Activated CD4-positive, alpha-beta T cell treated with anti-CD3 and anti-CD28 coated beads for 36 hours (primary cell): ENCODE measurements around the gene RAD52. TPM values are rescaled to one million over a fixed set of nuclear protein-coding genes. Genes with fewer than 3 reads are reported as not detected.

Experiments used
- ATAC-seq: fragments of 200-7000 bp; cut with Tn5 transposase; one replicate; pipeline ENCODE4 v1.10.0; 2021; ENCODE audit warnings: mild to moderate bottlenecking, moderate library complexity
- CTCF ChIA-PET: fragments of 350-600 bp; sonication (Branson Sonifier 250); formaldehyde crosslinking; loops from one replicate; lab custom pipeline; 2021; ENCODE audit warnings: antibody characterized with exemption; lab: Charles Lee
- POLR2A ChIA-PET: fragments of 350-600 bp; sonication (Branson Sonifier 250); formaldehyde crosslinking; loops from one replicate; lab custom pipeline; 2021; ENCODE audit warnings: antibody characterized with exemption, inconsistent platforms; lab: Charles Lee
- DNase-seq: peaks from one replicate; pipeline ENCODE4 v3.0.0-alpha.2; 2020
- H3K27ac Mint-ChIP-seq: one replicate; pipeline ENCODE4 v1.8.0; 2021; ENCODE audit warnings: mixed read lengths
- H3K27me3 Mint-ChIP-seq: one replicate; pipeline ENCODE4 v1.8.0; 2021; ENCODE audit warnings: mixed read lengths
- H3K36me3 Mint-ChIP-seq: one replicate; pipeline ENCODE4 v1.8.0; 2021; ENCODE audit warnings: low read depth, mixed read lengths
- H3K4me1 Mint-ChIP-seq: one replicate; pipeline ENCODE4 v1.8.0; 2021; ENCODE audit warnings: mixed read lengths
- H3K4me3 Mint-ChIP-seq: one replicate; pipeline ENCODE4 v1.8.0; 2021; ENCODE audit warnings: mild to moderate bottlenecking, moderate library complexity, mixed read lengths
- H3K9me3 Mint-ChIP-seq: one replicate; pipeline ENCODE4 v1.8.0; 2021; ENCODE audit warnings: low read depth, mixed read lengths
- intact Hi-C, 2 experiments: fragments of 100-400 bp; cut with DNase I in 1 of 2; cut with micrococcal nuclease in 1 of 2; formaldehyde crosslinking; loops; one replicate each; pipeline versions ENCODE4 v1.14.2 to v1.15.1; 2022 to 2024; cut with DNase I, micrococcal nuclease
- total RNA-seq, 2 experiments: library from RNA; stranded (reverse); gene quantifications; one replicate each; pipeline ENCODE4 v1.2.3, GENCODE V29; 2021

Gene RAD52
- total RNA-seq, 2 experiments from 2014 or later, result 16.0 to 17.4 TPM

DNA sequence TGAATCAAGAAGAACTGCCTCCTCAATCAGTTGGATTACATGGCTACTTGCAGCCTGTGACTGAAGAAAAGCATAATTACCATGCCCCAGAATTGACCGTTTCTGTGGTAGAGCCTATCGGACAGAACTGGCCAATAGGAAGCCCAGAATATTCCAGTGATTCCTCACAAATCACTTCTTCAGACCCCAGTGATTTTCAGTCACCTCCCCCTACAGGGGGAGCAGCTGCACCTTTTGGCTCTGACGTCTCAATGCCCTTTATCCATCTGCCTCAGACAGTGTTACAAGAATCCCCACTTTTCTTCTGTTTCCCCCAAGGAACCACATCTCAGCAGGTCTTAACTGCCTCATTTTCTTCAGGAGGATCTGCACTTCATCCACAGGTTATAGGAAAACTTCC, 80.8 kb downstream of the RAD52 start:
- ChIA-PET CTCF (interaction anchor here (0.6 to 0.9 kb wide), 2 partner anchors 9 to 11 kb away, joined by 3 read pairs; no protein-coding TSS in a partner anchor), POLR2A (interaction anchor here (0.6 kb wide), 2 partner anchors 10 to 36 kb away, joined by 3 read pairs; no protein-coding TSS in a partner anchor)
- Mint-ChIP-seq H3K27ac (peak overlapping the region; percentile 26), H3K36me3 (peaks cover 33% of the 10 kb centered on the region), H3K4me1 (peaks cover 13% of the 10 kb centered on the region), H3K9me3 (no peaks in the 10 kb centered on the region), H3K27me3 (no peaks in the 10 kb centered on the region), H3K4me3 (no peak overlapping the region)
- ATAC-seq (no peak), DNase-seq (no peak)
- intact Hi-C loops, result no loop called here

DNA sequence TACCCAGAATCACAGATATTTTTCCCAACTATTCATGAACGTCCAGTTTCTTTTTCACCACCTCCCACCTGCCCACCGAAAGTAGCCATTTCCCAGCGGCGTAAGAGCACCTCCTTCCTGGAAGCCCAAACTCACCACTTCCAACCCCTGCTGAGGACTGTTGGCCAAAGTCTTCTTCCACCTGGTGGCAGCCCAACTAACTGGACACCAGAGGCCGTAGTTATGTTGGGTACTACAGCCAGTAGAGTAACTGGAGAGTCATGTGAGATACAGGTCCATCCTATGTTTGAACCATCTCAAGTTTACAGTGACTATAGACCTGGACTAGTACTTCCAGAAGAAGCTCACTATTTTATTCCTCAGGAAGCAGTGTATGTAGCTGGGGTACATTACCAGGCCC, 81.6 kb downstream of the RAD52 start:
- ChIA-PET POLR2A (interaction anchor here (0.6 kb wide), 2 partner anchors 10 to 35 kb away, joined by 3 read pairs; no protein-coding TSS in a partner anchor), CTCF (interaction anchor here (1.0 kb wide), 1 partner anchor 10 kb away, joined by 4 read pairs; no protein-coding TSS in a partner anchor)
- Mint-ChIP-seq H3K36me3 (peaks cover 35% of the 10 kb centered on the region), H3K4me3 (no peak overlapping the region), H3K4me1 (peaks cover 13% of the 10 kb centered on the region), H3K27ac (no peak overlapping the region), H3K9me3 (no peaks in the 10 kb centered on the region), H3K27me3 (no peaks in the 10 kb centered on the region)
- no peak for DNase-seq
- no peak for ATAC-seq
- intact Hi-C loops, result no loop called here

DNA sequence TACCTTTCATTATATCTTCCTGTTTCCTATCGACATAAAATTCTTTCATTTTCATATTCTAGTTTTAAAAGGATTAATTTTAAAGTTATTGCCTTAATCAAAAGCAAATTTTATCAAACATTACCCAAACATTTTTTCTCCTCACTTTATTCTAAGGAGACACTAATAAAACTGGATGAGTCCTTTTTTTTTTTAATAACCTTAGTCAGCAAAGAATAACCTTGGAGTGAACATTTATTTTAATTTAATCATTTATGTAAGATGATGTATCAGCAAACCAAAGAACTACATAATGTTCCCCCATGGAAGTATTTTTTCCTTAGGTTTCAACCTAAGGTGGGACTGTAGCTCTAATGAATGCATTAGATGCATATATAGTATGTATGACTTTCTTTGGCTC, 83.9 kb downstream of the RAD52 start:
- H3K27ac Mint-ChIP-seq, result no peak overlapping the region
- H3K4me1 Mint-ChIP-seq, result peaks cover 15% of the 10 kb centered on the region
- no peak overlapping the region for H3K4me3 Mint-ChIP-seq
- no peak for ATAC-seq
- intact Hi-C loops, result no loop called here
- no peaks in the 10 kb centered on the region for H3K9me3 Mint-ChIP-seq
- H3K27me3 Mint-ChIP-seq, result no peaks in the 10 kb centered on the region
- CTCF ChIA-PET, result interaction anchor here (0.6 to 1.8 kb wide), 5 partner anchors 8 to 290 kb away, joined by 3 to 6 read pairs (median 3); no protein-coding TSS in a partner anchor
- peaks cover 42% of the 10 kb centered on the region for H3K36me3 Mint-ChIP-seq
- POLR2A ChIA-PET, result no interaction called here
- DNase-seq, result no peak

DNA sequence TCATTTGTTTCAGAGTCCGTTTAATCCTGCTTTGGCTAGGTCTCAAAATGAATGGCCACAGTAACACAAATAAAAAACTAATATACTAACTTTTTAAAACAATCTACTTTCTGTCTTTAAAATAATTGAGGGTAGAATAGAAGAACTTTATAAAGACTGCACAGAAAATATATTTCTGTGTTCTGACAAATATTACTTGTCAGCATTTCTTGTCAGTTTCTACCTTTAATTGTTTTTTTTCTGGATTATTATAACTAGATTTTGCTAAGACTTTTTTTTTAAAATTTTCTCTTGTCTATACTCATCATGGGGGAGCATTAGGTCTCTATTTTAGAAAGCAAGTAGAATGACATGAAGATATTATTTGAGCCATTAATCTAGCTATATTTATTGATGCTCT, 86.2 kb downstream of the RAD52 start:
- Mint-ChIP-seq H3K36me3 (peaks cover 47% of the 10 kb centered on the region), H3K27ac (no peak overlapping the region), H3K9me3 (no peaks in the 10 kb centered on the region), H3K4me3 (no peak overlapping the region), H3K4me1 (peaks cover 1% of the 10 kb centered on the region), H3K27me3 (no peaks in the 10 kb centered on the region)
- CTCF ChIA-PET, result interaction anchor here (1.2 kb wide), 1 partner anchor 9 kb away, joined by 3 read pairs; no protein-coding TSS in a partner anchor
- intact Hi-C loops, result no loop called here
- ATAC-seq, result no peak
- DNase-seq, result no peak
- POLR2A ChIA-PET, result no interaction called here

DNA sequence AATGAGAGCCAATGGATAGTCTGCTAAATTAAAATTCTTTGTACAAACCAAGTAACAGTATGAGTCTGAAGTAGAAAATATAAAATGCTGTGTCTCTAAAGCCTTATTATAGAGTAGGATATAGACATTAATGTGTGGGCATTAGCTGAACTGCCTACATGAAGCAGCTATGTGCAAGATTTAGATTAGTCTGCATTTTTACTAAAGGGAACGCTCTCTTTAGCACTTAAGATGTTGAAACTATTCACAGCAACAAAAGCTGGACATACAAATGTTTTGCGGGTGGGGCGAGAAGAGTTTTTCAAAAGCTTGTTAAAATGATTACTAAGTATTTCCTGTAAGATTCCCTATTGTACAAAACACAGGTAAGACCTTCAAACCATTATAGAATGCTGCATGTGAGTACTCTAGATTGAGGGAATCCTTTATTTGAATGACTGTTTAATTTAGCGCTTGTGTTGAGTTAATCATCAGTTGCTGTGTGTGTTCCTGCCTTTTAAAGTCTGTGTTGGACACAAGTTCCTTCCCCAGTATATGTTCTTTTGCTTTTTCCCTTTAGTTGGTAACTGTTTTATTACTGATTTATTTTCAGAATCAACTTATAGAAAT, 87.1 kb downstream of the RAD52 start:
- Mint-ChIP-seq H3K4me1 (peaks cover 5% of the 10 kb centered on the region), H3K4me3 (no peak overlapping the region), H3K27me3 (no peaks in the 10 kb centered on the region), H3K27ac (no peak overlapping the region), H3K36me3 (peaks cover 49% of the 10 kb centered on the region), H3K9me3 (no peaks in the 10 kb centered on the region)
- DNase-seq (no peak), ATAC-seq (no peak)
- ChIA-PET POLR2A (no interaction called here), CTCF (interaction anchor here (0.6 to 1.2 kb wide), 2 partner anchors 9 to 287 kb away, joined by 3 read pairs; no protein-coding TSS in a partner anchor)
- intact Hi-C loops, result no loop called here

Other genes starting within 250 kb of the RAD52 start
- 100 to 1,000 TPM; 127 to 147 TPM for gene WNK1, start 197.1 kb downstream of the RAD52 start, total RNA-seq
- 10 to 100 TPM; 24.7 to 31.9 TPM for gene ERC1, start 41.5 kb upstream of the RAD52 start, total RNA-seq